Stomach (tissue), 9 donors: ENCODE results near the gene RGS10. TPM values are rescaled to one million over a fixed set of nuclear protein-coding genes. Genes with fewer than 3 reads are reported as not detected.
A peak's percentile ranks its signal among the peaks of the same experiment; 100 is the strongest.
"Not testable (repeated sequence)": the region's sequence is repeated elsewhere in the genome, so short reads cannot be mapped to it uniquely, and the experiment has no call there.

Experiments used
- DNase-seq, 2 donors: peaks; one replicate each; pipeline versions ENCODE4 v3.0.0 to v3.0.0-alpha.2; 2013 to 2019
- H3K27ac ChIP-seq, 5 donors: fragments of 200-600 bp in 4 of 5; sonication (generic) in 4 of 5; one replicate each; pipeline ENCODE4 v1.5.1; 2013 to 2019; ENCODE audit warnings: mild to moderate bottlenecking in 1 of 5, moderate library complexity in 1 of 5
- H3K27me3 ChIP-seq, 3 donors: fragments of 200-600 bp; sonication (generic); one replicate each; pipeline ENCODE4 v1.5.1; 2017 to 2019; ENCODE audit warnings: mixed run types in 1 of 3
- H3K36me3 ChIP-seq, 4 donors: fragments of 200-600 bp; sonication (generic); 1 replicate in 3 of 4; 2 replicates in 1 of 4; pipeline ENCODE4 v1.5.1; 2016 to 2019
- H3K4me1 ChIP-seq, 4 donors: fragments of 200-600 bp; sonication (generic); one replicate each; pipeline ENCODE4 v1.5.1; 2016 to 2019
- H3K4me3 ChIP-seq, 4 donors: fragments of 200-600 bp; sonication (generic) in 3 of 4; one replicate each; pipeline ENCODE4 v1.5.1; 2016 to 2019; ENCODE audit warnings: mild to moderate bottlenecking in 1 of 4
- H3K9me3 ChIP-seq, 4 donors: fragments of 200-600 bp; sonication (generic); one replicate each; pipeline ENCODE4 v1.5.1; 2016 to 2019
- CTCF ChIP-seq, 7 experiments: fragments of 450-650 bp in 4 of 7; fragments of 200-600 bp in 3 of 7; sonication (generic) in 3 of 7; IDR thresholded peaks; one replicate each; pipeline ENCODE4 v1.5.1; 2016 to 2019; ENCODE audit warnings: antibody characterized with exemption in 7 of 7, control low read depth in 2 of 7, mild to moderate bottlenecking in 1 of 7
- EP300 ChIP-seq: sonication (generic); formaldehyde crosslinking; IDR thresholded peaks from one replicate; pipeline ENCODE4 v1.6.1; 2017; ENCODE audit warnings: antibody characterized with exemption
- POLR2A ChIP-seq, 4 donors: fragments of 450-650 bp; IDR thresholded peaks; one replicate each; pipeline ENCODE4 v1.6.1; 2016; ENCODE audit warnings: antibody characterized with exemption in 4 of 4, control low read depth in 2 of 4, mild to moderate bottlenecking in 1 of 4, moderate library complexity in 1 of 4
- POLR2AphosphoS5 ChIP-seq, 3 donors: sonication (generic); formaldehyde crosslinking; IDR thresholded peaks; one replicate each; pipeline ENCODE4 v1.6.1; 2016; ENCODE audit warnings: antibody characterized with exemption in 3 of 3
- WGBS, 5 donors: extraction: QIAGEN DNeasy Blood & Tissue Kit in 3 of 5; methylation state at CpG; one replicate each; pipeline versions ENCODE4 v1.1.5 to v1.1.7; 2013 to 2018; 5-methylcytosine and 5-hydroxymethylcytosine counted together
- intact Hi-C: fragments of 100-400 bp; cut with DNase I; formaldehyde crosslinking; loops from one replicate; pipeline ENCODE4 v1.15.1; 2023; ENCODE audit warnings: low total_unique reads
- polyA plus RNA-seq, 3 donors: library from polyadenylated mRNA; stranded (reverse); fragments of 200-250 nt; gene quantifications; one replicate each; pipeline ENCODE4 v1.2.3, GENCODE V29; 2013
- total RNA-seq, 5 donors: library from RNA; depleted of rRNA; stranded (reverse); fragments of >200 nt; gene quantifications; one replicate each; pipeline versions ENCODE4 v1.1.0 to v1.2.3, GENCODE V29; 2014 to 2016
- donor health status: healthy with polysubstance abuse.
- donor health status: Bipolar disorder and iron deficiency.
- donor health status: healthy.

RGS10 gene
- total and polyA plus RNA-seq, 8 donors: 12.3 to 177 (median 47.7) TPM; not detected in 1

- H3K9me3 ChIP-seq: no peaks in the 10 kb centered on the region
- WGBS, 5 donors: 81 to 94% (median 85%) methylated on average over 4 of the region's 4 CpGs
- H3K4me1 ChIP-seq: peaks cover 0 to 8% (median 6%) of the 10 kb centered on the region in 4 donors
- H3K4me3 ChIP-seq: no peak overlapping the region
- DNase-seq: no peak
- intact Hi-C loops: no loop called here
- no peak overlapping the region for H3K27ac ChIP-seq
- H3K27me3 ChIP-seq: no peaks in the 10 kb centered on the region
- TF ChIP-seq CTCF (IDR thresholded peaks at IDR 0.05) (no peak), POLR2AphosphoS5 (IDR thresholded peaks at IDR 0.05) (no peak), EP300 (no peak), POLR2A (IDR thresholded peaks at IDR 0.05) (no peak)
- peaks cover 0 to under 1% (median 0%) of the 10 kb centered on the region in 4 donors for H3K36me3 ChIP-seq
These were observed 77.4 kb downstream of the RGS10 start for GRCh38 chr10:119465085-119465484.

- H3K27me3 ChIP-seq, H3K4me1 ChIP-seq, intact Hi-C loops, H3K9me3 ChIP-seq, H3K27ac ChIP-seq, H3K4me3 ChIP-seq, DNase-seq: not testable (repeated sequence)
- peaks cover 0 to 13% (median 11%) of the 10 kb centered on the region in 4 donors for H3K36me3 ChIP-seq
- WGBS, 5 donors: 81 to 91% (median 83%) methylated on average over 2 of the region's 2 CpGs
These were observed 79.3 kb downstream of the RGS10 start for GRCh38 chr10:119463195-119463594.

GRCh38 chr10:119462773-119463172 lies 79.7 kb downstream of the RGS10 start:
- WGBS, 5 donors: 87 to 91% (median 87%) methylated on average over 4 of the region's 4 CpGs
- no peak overlapping the region for H3K4me3 ChIP-seq
- H3K4me1 ChIP-seq: peaks cover 0 to 8% (median 6%) of the 10 kb centered on the region in 4 donors
- no peak overlapping the region for H3K27ac ChIP-seq
- intact Hi-C loops: no loop called here
- no peaks in the 10 kb centered on the region for H3K27me3 ChIP-seq
- no peak for DNase-seq
- no peaks in the 10 kb centered on the region for H3K9me3 ChIP-seq
- H3K36me3 ChIP-seq: peaks cover 0 to 17% (median 14%) of the 10 kb centered on the region in 4 donors
- TF ChIP-seq CTCF (IDR thresholded peaks at IDR 0.05): no peak
- TF ChIP-seq EP300: no peak
- no peak for TF ChIP-seq POLR2AphosphoS5 (IDR thresholded peaks at IDR 0.05)
- TF ChIP-seq POLR2A (IDR thresholded peaks at IDR 0.05): no peak

- Histone ChIP-seq H3K36me3 (peaks cover 0 to 25% (median 20%) of the 10 kb centered on the region in 4 donors), H3K4me3 (no peak overlapping the region), H3K4me1 (peaks cover 0 to 8% (median 6%) of the 10 kb centered on the region in 4 donors), H3K27me3 (no peaks in the 10 kb centered on the region), H3K9me3 (no peaks in the 10 kb centered on the region), H3K27ac (no peak overlapping the region)
- intact Hi-C loops: no loop called here
- TF ChIP-seq POLR2AphosphoS5 (IDR thresholded peaks at IDR 0.05) (no peak), EP300 (no peak), POLR2A (IDR thresholded peaks at IDR 0.05) (no peak), CTCF (IDR thresholded peaks at IDR 0.05) (no peak)
- DNase-seq: no peak
- 38 to 69% (median 55%) methylated on average over 2 of the region's 2 CpGs for WGBS, 5 donors
These were observed 80.6 kb downstream of the RGS10 start for GRCh38 chr10:119461923-119462322.

GRCh38 chr10:119461380-119461779 lies 81.1 kb downstream of the RGS10 start:
- Histone ChIP-seq H3K4me1 (peaks cover 0 to 8% (median 6%) of the 10 kb centered on the region in 4 donors), H3K36me3 (peaks cover 0 to 30% (median 25%) of the 10 kb centered on the region in 4 donors), H3K27me3 (no peaks in the 10 kb centered on the region), H3K9me3 (no peaks in the 10 kb centered on the region), H3K4me3 (no peak overlapping the region), H3K27ac (no peak overlapping the region)
- WGBS, 5 donors: 44 to 78% (median 45%) methylated on average over 3 of the region's 3 CpGs
- DNase-seq: peak; percentile 41 to 43
- TF ChIP-seq POLR2A (IDR thresholded peaks at IDR 0.05) (no peak), POLR2AphosphoS5 (IDR thresholded peaks at IDR 0.05) (peak in 1 of 3 donors; percentile 63)
- intact Hi-C loops: no loop called here
